Measurements from ENCODE around the gene RGL1. TPM values are rescaled to one million over a fixed set of nuclear protein-coding genes. Genes with fewer than 3 reads are reported as not detected.

The RGL1 gene
- total RNA-seq, 1 experiment from 2014 or later = 1.5 TPM

DNA sequence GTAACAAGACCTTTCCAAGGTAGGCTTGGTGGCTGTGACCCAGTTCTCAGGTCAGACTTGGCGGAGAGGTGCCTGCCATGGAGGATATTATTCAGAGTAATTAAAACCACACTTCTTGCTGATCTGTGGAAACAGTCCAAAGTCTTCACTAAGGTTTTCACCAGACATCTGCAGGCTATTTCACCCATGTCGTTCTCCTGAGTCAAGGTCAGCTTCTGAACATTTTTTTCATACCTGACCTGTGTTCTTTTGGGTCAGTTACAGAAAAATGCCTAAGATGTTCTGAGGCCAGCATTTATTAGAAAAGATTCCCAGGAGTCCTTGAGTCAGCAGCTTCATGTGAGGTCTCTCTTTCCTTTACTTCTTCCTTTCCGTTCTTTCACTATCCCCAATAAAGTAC, 54.9 kb downstream of the RGL1 start:
- no peak overlapping the region for H2AFZ ChIP-seq (ENCODE audit: low read length)
- H3K4me1 ChIP-seq (ENCODE audit: insufficient read depth, low read length) = no peaks in the 10 kb centered on the region
- no peak for TF ChIP-seq EZH2 (IDR thresholded peaks at IDR 0.05; ENCODE audit: low read length, unreplicated experiment)
- no peak for TF ChIP-seq CTCF (conservative IDR thresholded peaks at IDR 0.05; ENCODE audit: low read depth, low read length)
- TF ChIP-seq EZH2phosphoT487 (IDR thresholded peaks at IDR 0.05; ENCODE audit: borderline replicate concordance, low read length) = no peak
- no peak overlapping the region for H3K4me3 ChIP-seq (ENCODE audit: low read length)
- no peaks in the 10 kb centered on the region for H3K79me2 ChIP-seq (ENCODE audit: low read length)
- intact Hi-C loops (cut with micrococcal nuclease) = no loop called here
- no peaks in the 10 kb centered on the region for H3K9me3 ChIP-seq (ENCODE audit: low read length)
- H3K27ac ChIP-seq (ENCODE audit: low read length) = no peak overlapping the region
- BruUV-seq (replicated peaks) = no TSS peak
- H3K4me2 ChIP-seq (ENCODE audit: low read length) = no peak overlapping the region
- no peaks in the 10 kb centered on the region for H4K20me1 ChIP-seq (ENCODE audit: low read length)
- no peaks in the 10 kb centered on the region for H3K27me3 ChIP-seq (ENCODE audit: low read length)
- POLR2A ChIA-PET (ENCODE audit: unreplicated experiment) = no interaction called here
- H3K9me2 ChIP-seq (replicated peaks; ENCODE audit: low read length) = no peaks in the 10 kb centered on the region
- no peaks in the 10 kb centered on the region for H3F3A ChIP-seq (ENCODE audit: low read length, unreplicated experiment)
- CTCF ChIA-PET = no interaction called here
- H3K9ac ChIP-seq (ENCODE audit: low read length) = no peak overlapping the region
- DNase-seq = no peak
- ATAC-seq = no peak
- no peaks in the 10 kb centered on the region for H3K36me3 ChIP-seq (ENCODE audit: low read depth, low read length)

- H3F3A ChIP-seq (ENCODE audit: low read length, unreplicated experiment) = no peaks in the 10 kb centered on the region
- ATAC-seq (no peak), DNase-seq (no peak)
- no peaks in the 10 kb centered on the region for H3K79me2 ChIP-seq (ENCODE audit: low read length)
- POLR2A ChIA-PET (ENCODE audit: unreplicated experiment) = interaction anchor here (0.6 kb wide), 1 partner anchor 54 kb away, joined by 6 read pairs; no protein-coding TSS in a partner anchor
- H3K9me2 ChIP-seq (replicated peaks; ENCODE audit: low read length) = no peaks in the 10 kb centered on the region
- H3K27me3 ChIP-seq (ENCODE audit: low read length) = no peaks in the 10 kb centered on the region
- no peaks in the 10 kb centered on the region for H3K4me1 ChIP-seq (ENCODE audit: insufficient read depth, low read length)
- no peak overlapping the region for H3K27ac ChIP-seq (ENCODE audit: low read length)
- H2AFZ ChIP-seq (ENCODE audit: low read length) = no peak overlapping the region
- intact Hi-C loops (cut with micrococcal nuclease) = no loop called here
- no TSS peak for BruUV-seq (replicated peaks)
- H3K4me3 ChIP-seq (ENCODE audit: low read length) = no peak overlapping the region
- H3K36me3 ChIP-seq (ENCODE audit: low read depth, low read length) = no peaks in the 10 kb centered on the region
- H3K4me2 ChIP-seq (ENCODE audit: low read length) = no peak overlapping the region
- H3K9me3 ChIP-seq (ENCODE audit: low read length) = no peaks in the 10 kb centered on the region
- no peak overlapping the region for H3K9ac ChIP-seq (ENCODE audit: low read length)
- no peaks in the 10 kb centered on the region for H4K20me1 ChIP-seq (ENCODE audit: low read length)
- CTCF ChIA-PET = no interaction called here
- TF ChIP-seq EZH2phosphoT487 (IDR thresholded peaks at IDR 0.05; ENCODE audit: borderline replicate concordance, low read length) (no peak), CTCF (conservative IDR thresholded peaks at IDR 0.05; ENCODE audit: low read depth, low read length) (no peak), EZH2 (IDR thresholded peaks at IDR 0.05; ENCODE audit: low read length, unreplicated experiment) (no peak)
Measured at GRCh38 chr1:183862967-183863366, 58.0 kb downstream of the RGL1 start.

- ChIA-PET CTCF (no interaction called here), POLR2A (ENCODE audit: unreplicated experiment) (no interaction called here)
- Histone ChIP-seq H3K79me2 (ENCODE audit: low read length) (no peaks in the 10 kb centered on the region), H3K4me3 (ENCODE audit: low read length) (no peak overlapping the region), H4K20me1 (ENCODE audit: low read length) (no peaks in the 10 kb centered on the region), H3K9me3 (ENCODE audit: low read length) (no peaks in the 10 kb centered on the region), H3K4me1 (ENCODE audit: insufficient read depth, low read length) (no peaks in the 10 kb centered on the region), H3K4me2 (ENCODE audit: low read length) (no peak overlapping the region), H3K36me3 (ENCODE audit: low read depth, low read length) (no peaks in the 10 kb centered on the region), H3K9ac (ENCODE audit: low read length) (no peak overlapping the region), H3K9me2 (replicated peaks; ENCODE audit: low read length) (no peaks in the 10 kb centered on the region), H3K27ac (ENCODE audit: low read length) (no peak overlapping the region), H3K27me3 (ENCODE audit: low read length) (no peaks in the 10 kb centered on the region), H2AFZ (ENCODE audit: low read length) (no peak overlapping the region), H3F3A (ENCODE audit: low read length, unreplicated experiment) (no peaks in the 10 kb centered on the region)
- no peak for TF ChIP-seq EZH2phosphoT487 (IDR thresholded peaks at IDR 0.05; ENCODE audit: borderline replicate concordance, low read length)
- TF ChIP-seq EZH2 (IDR thresholded peaks at IDR 0.05; ENCODE audit: low read length, unreplicated experiment) = no peak
- TF ChIP-seq CTCF (conservative IDR thresholded peaks at IDR 0.05; ENCODE audit: low read depth, low read length) = no peak
- no peak for DNase-seq
- BruUV-seq (replicated peaks) = no TSS peak
- ATAC-seq = no peak
- intact Hi-C loops (cut with micrococcal nuclease) = no loop called here
Measured at GRCh38 chr1:183863852-183864251, 58.9 kb downstream of the RGL1 start.

Data from PC-3 (cell line).